HL-60 (cell line): ENCODE measurements around the gene TCP11.

Experiments used
- DNase-seq, 2 experiments: peaks; one replicate each; pipeline ENCODE4 v3.0.0-alpha.2; 2010 to 2020; ENCODE audit warnings: low read depth in 1 of 2, low spot score in 1 of 2
- H3K27ac ChIP-seq: fragments of 250-450 bp; sonication (Bioruptor Pico); replicated peaks from 2 replicates; pipeline ENCODE4 v1.5.1; 2020; ENCODE audit warnings: mild to moderate bottlenecking, moderate library complexity
- H3K27me3 ChIP-seq: fragments of 250-450 bp; sonication (Bioruptor Pico); 2 replicates; pipeline ENCODE4 v1.5.1; 2021; ENCODE audit warnings: mild to moderate bottlenecking, moderate library complexity; ENCODE audit not compliant: insufficient read depth, poor library complexity, severe bottlenecking
- H3K4me3 ChIP-seq: replicated peaks from 2 replicates; pipeline ENCODE4 v1.5.1; 2011; ENCODE audit warnings: mild to moderate bottlenecking, control low read depth, low read length; ENCODE audit not compliant: insufficient read depth
- CTCF ChIP-seq: IDR thresholded peaks from one replicate; pipeline ENCODE4 v1.5.1; 2011; ENCODE audit warnings: low read length, control low read depth, inconsistent platforms; ENCODE audit not compliant: insufficient read depth
- GABPA ChIP-seq: IDR thresholded peaks from 2 replicates; pipeline ENCODE4 v1.6.1; 2012; ENCODE audit warnings: low read depth
- POLR2AphosphoS5 ChIP-seq: IDR thresholded peaks from 2 replicates; pipeline ENCODE4 v1.6.1; 2012; ENCODE audit warnings: low read depth
- REST ChIP-seq: IDR thresholded peaks from 2 replicates; pipeline ENCODE4 v1.6.1; 2012; ENCODE audit warnings: low read depth; ENCODE audit not compliant: insufficient replicate concordance
- SPI1 ChIP-seq: IDR thresholded peaks from 2 replicates; pipeline ENCODE4 v1.6.1; 2012; ENCODE audit warnings: low read depth, mild to moderate bottlenecking, borderline replicate concordance

The TCP11 gene

GRCh38 chr6:35154262-35154661 is 13.1 kb upstream of the TCP11 start:
- H3K27me3 ChIP-seq: no peaks in the 10 kb centered on the region
- no peak overlapping the region for H3K27ac ChIP-seq
- TF ChIP-seq CTCF (no peak), POLR2AphosphoS5 (no peak), GABPA (no peak), REST (no peak), SPI1 (no peak)
- H3K4me3 ChIP-seq: no peak overlapping the region
- DNase-seq: no peak

GRCh38 chr6:35152067-35152707 is 11.0 kb upstream of the TCP11 start:
- no peak overlapping the region for H3K4me3 ChIP-seq
- no peaks in the 10 kb centered on the region for H3K27me3 ChIP-seq
- no peak for DNase-seq
- no peak overlapping the region for H3K27ac ChIP-seq
- TF ChIP-seq CTCF: no peak
- peak; percentile 63 for TF ChIP-seq SPI1

GRCh38 chr6:35151466-35151865 is 10.3 kb upstream of the TCP11 start:
- TF ChIP-seq POLR2AphosphoS5: no peak
- TF ChIP-seq CTCF: no peak
- TF ChIP-seq SPI1: no peak
- TF ChIP-seq REST: no peak
- no peaks in the 10 kb centered on the region for H3K27me3 ChIP-seq

GRCh38 chr6:35149891-35150566 is 8.9 kb upstream of the TCP11 start:
- Histone ChIP-seq H3K27ac (no peak overlapping the region), H3K27me3 (no peaks in the 10 kb centered on the region), H3K4me3 (no peak overlapping the region)
- TF ChIP-seq POLR2AphosphoS5 (no peak), SPI1 (no peak), GABPA (no peak), REST (no peak), CTCF (no peak)
- DNase-seq: no peak

More at GRCh38 chr6:35151466-35151865, 10.3 kb upstream of the TCP11 start:
- Histone ChIP-seq H3K27ac (no peak overlapping the region), H3K4me3 (no peak overlapping the region)
- no peak for DNase-seq
